GM19452 (cell line): Measurements from ENCODE around the gene GNAT3.

Experiments used
- ATAC-seq: cut with Tn5 transposase; IDR thresholded peaks from one replicate; pipeline ENCODE4 v1.9.1; 2021; ENCODE audit not compliant: unreplicated experiment

The GNAT3 gene

GRCh38 chr7:80511964-80512363 lies at the start of gene GNAT3:
Gene GNAT3 (minus strand): TSS chr7:80512064. CDS start chr7:80511926, 138 bp downstream.
- ATAC-seq: no peak

- ATAC-seq: no peak
Measured at GRCh38 chr7:80558116-80558515, 46.3 kb upstream of the GNAT3 start.

- ATAC-seq: no peak
Measured at GRCh38 chr7:80552031-80552694, 40.3 kb upstream of the GNAT3 start.

GRCh38 chr7:80550005-80550404 lies 38.1 kb upstream of the GNAT3 start:
- no peak for ATAC-seq

- no peak for ATAC-seq
Measured at GRCh38 chr7:80548840-80549530, 37.1 kb upstream of the GNAT3 start.

- ATAC-seq: no peak
Measured at GRCh38 chr7:80542398-80542797, 30.5 kb upstream of the GNAT3 start.

GRCh38 chr7:80540836-80541235 lies 29.0 kb upstream of the GNAT3 start:
- no peak for ATAC-seq

GRCh38 chr7:80537091-80537490 lies 25.2 kb upstream of the GNAT3 start:
- no peak for ATAC-seq

- ATAC-seq: no peak
Measured at GRCh38 chr7:80536426-80536825, 24.6 kb upstream of the GNAT3 start.

- no peak for ATAC-seq
Measured at GRCh38 chr7:80533287-80533686, 21.4 kb upstream of the GNAT3 start.

- no peak for ATAC-seq
Measured at GRCh38 chr7:80532153-80532552, 20.3 kb upstream of the GNAT3 start.

- no peak for ATAC-seq
Measured at GRCh38 chr7:80530136-80530535, 18.3 kb upstream of the GNAT3 start.

- no peak for ATAC-seq
Measured at GRCh38 chr7:80529362-80529761, 17.5 kb upstream of the GNAT3 start.

GRCh38 chr7:80528689-80529088 lies 16.8 kb upstream of the GNAT3 start:
- no peak for ATAC-seq

- ATAC-seq: no peak
Measured at GRCh38 chr7:80526472-80526871, 14.6 kb upstream of the GNAT3 start.

GRCh38 chr7:80524693-80525092 lies 12.8 kb upstream of the GNAT3 start:
- ATAC-seq: no peak

GRCh38 chr7:80521809-80522208 lies 9.9 kb upstream of the GNAT3 start:
- ATAC-seq: no peak

- ATAC-seq: no peak
Measured at GRCh38 chr7:80520199-80520598, 8.3 kb upstream of the GNAT3 start.

GRCh38 chr7:80517282-80517747 lies 5.5 kb upstream of the GNAT3 start:
- ATAC-seq: no peak

GRCh38 chr7:80515298-80515697 lies 3.4 kb upstream of the GNAT3 start:
- no peak for ATAC-seq

- no peak for ATAC-seq
Measured at GRCh38 chr7:80510021-80510420, 1.8 kb downstream of the GNAT3 start.

GRCh38 chr7:80508440-80508839 lies 3.4 kb downstream of the GNAT3 start:
- no peak for ATAC-seq
